Stimulated activated CD4-positive, alpha-beta T cell treated with anti-CD3 and anti-CD28 coated beads, Interleukin-15, amount 100 ng/mL, for 24 hours (primary cell): ENCODE results near the gene ADGRL3.
"Not testable (repeated sequence)": the region's sequence is repeated elsewhere in the genome, so short reads cannot be mapped to it uniquely, and the experiment has no call there.

Experiments used
- DNase-seq: peaks from one replicate; pipeline ENCODE4 v3.0.0-alpha.2; 2020

The ADGRL3 gene

DNA sequence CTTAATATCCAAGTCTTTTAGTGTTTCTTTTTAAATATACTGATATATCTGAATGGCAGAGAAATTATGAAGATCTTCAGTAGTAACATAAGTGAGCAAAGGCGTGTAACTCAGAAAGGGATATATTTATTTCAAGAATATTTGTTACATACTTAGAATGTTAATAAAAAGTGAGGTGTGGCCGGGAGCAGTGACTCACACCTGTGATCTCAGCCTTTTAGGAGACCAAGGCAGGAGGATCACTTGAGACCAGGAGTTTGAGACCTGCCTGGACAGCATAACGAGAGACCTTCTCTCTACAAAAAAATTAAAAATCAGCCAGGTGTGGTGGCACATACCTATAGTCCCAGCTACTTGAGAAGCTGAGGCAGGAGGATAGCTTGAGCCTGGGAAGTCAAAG lies 651.0 kb downstream of the ADGRL3 start:
- DNase-seq = no peak

DNA sequence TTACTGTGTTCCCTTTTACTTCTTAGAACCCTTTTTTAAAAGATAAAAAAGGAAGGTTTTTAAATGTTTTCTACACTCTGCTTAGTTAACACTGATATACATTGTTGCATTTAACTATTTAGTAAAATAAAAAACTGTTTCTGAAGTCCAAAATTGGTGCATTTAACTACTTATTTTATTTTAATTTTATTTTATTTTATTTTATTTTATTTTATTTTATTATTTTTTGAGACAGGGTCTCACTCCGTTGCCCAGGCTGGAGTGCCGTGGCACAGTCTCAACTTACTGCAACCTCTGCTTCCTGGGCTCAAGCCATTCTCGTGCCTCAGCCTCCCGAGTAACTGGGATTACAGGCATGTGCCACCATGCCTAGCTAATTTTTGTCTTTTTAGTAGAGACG lies 652.0 kb downstream of the ADGRL3 start:
- not testable (repeated sequence) for DNase-seq

DNA sequence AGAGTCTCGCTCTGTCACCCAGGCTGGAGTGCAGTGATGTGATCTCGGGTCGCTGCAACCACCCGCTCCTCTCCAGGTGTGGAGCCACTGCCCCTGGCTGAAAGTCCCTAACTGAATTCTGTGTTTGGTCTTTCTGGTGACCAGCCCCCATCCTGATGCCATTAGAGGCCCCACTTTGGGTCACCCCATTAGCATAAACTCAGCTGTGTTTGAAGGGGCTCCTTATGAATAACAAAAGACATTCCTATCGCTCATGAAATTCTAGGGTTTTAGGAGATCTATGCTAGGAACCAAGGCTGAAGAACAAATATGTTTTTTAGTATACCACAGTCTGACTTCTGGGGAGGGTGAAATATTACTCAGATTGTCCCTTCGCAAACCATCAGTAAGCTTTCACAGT lies 652.9 kb downstream of the ADGRL3 start:
- no peak for DNase-seq

DNA sequence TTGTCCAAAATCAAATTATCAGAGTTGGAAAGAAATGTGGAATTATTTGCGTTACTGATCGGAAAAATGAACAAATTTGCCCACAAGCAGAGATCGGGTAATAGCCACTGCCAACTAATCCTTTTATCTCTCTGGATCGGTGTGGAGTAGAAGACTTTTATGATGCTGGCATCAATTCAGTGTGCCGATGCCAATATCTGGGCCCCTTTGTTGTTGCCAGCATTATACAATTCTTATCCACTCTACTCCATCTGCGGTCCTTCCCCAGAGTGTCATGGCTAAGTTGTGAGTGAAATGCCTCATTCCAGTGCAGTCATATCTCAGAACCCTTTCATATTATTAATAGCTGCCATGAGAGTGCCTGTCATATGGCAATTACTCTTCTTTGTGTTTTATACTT lies 660.2 kb downstream of the ADGRL3 start:
- DNase-seq = no peak

DNA sequence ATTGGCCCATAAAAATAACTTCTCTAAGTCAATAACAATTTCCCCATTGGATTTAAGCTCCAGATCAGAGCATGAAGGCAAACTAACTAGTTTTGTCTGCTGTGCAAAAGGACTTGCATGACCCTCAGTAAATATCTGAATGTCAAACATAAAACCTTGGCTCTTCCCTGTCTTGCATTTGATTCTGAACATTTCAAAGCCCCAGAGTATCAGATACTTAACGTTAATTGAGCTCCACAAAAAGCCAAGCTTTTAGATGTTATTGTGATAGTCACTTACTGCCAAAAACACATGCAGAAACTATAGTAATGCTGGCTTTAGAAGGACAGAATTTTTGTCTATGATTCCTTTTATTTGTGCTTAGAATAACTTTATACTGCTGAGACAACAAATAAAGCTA lies 664.2 kb downstream of the ADGRL3 start:
- DNase-seq = no peak

DNA sequence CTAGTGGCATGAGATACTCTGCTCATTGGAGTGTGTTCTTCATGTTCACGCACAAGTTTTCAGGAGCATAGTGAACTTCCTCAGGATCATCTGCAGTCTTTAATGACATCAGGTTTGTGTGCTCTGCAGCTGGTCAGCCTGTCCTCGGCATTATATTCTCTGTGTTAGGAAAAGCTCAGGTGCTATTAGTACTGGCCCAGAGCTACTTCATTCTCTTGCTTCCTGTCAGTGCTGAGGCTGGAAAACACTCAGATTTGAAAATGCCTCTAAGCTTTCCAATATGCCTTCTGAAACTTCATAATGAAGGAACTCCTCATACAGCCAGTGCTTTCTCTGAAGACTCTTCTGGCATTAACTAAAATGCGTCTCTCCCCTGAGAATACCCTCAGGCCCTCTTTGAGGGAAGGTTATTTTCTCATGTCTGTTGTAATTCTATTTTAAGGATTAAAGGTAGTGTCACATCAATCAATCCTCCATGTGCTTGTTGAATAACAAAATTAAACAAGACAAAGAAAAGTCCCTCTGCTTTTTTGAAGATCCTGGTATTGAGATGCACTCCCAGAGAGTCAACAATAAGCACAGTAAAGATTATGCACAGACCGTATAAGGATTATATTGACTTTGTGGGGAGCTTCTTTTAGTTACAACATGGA lies 666.4 kb downstream of the ADGRL3 start:
- DNase-seq = no peak

DNA sequence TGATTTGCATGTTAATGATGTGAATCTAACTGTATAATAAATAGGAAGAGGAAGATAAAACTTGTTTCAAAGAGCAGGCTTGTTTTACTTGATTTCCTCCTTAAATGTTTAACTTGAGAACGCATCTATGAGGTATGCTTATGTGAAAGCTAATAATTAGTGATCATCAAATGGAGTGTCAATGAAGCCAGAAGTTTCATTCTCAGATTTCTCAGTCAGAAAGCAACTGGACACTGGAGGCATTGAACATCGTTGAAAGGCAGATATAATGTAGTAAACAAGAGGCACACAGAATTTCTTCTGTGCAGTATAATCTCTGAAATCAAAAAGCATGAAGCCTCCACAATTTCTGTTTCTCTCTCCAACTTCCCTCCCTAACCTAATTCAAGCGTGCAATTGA lies 672.9 kb downstream of the ADGRL3 start:
- no peak for DNase-seq

DNA sequence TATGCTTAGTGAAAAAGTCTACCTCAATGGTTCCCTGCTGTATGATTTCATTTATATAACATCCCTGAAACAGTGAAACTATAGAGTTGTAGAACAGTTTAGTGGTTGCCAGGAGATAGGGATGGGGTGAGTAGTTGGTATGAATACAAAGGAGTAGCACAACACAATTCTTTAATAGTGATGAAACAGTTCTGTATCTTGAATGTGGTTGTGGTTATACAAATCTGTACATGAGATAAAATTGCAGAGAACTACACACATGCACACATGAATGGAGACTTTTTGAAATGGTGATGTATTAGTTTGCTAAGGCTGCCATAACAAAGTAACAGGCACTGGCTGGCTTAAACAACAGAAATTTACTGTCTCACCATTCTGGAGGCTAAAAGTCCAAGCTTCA lies 677.1 kb downstream of the ADGRL3 start:
- no peak for DNase-seq

DNA sequence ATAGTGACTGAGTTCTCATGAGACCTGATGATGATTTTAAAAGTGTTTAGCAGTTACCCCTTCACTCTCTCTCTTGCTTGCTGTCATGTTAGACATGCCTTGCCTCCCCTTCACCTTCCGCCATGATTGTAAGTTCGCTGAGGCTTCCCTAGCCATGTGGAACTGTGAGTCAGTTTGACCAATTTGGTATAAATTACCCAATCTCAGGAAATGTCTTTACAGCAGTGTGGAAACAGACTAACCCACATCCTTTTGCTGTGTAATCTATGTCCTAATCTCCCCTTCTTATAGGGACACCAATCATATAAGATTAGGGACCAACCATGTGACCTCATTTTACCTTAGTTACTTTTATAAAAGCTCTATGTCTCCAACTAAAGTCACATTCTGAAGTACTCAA lies 677.8 kb downstream of the ADGRL3 start:
- no peak for DNase-seq

DNA sequence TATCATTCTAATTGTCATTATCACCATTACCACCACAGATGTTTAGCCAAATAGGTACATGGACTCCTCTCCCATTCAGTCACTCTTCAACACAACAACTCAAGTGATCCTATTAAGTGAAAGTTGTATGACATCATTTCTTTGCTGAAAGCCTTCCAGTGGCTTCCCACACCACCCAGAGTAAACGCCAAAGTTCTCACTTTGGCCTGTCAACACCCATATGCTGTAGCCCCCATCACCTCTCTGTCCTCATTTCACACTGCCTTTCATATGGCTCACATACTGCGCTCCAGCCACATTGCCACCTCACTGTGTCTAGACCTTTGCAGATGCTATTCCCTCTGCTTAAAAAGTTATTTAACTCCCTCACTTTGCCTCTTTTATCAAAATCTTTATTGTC lies 682.3 kb downstream of the ADGRL3 start:
- DNase-seq = no peak

DNA sequence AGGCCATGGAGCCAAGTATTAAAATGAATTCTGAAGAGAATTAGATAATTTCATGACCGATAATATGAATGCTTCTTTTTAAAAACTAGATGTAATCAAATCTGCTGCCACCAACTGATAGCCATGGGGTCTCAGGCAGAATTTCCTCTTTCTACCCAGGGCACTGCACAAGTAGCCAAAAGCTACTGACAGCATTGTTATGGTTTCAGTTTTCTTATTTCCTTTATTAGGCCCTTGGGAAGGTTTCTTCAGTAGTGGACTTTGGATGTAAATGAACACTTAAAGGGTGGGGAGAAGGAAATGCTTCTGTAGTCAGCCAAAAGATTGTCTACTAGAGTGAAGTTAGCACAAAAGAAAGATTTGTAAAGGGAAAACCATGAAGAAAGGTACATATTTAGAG lies 686.0 kb downstream of the ADGRL3 start:
- DNase-seq = no peak

DNA sequence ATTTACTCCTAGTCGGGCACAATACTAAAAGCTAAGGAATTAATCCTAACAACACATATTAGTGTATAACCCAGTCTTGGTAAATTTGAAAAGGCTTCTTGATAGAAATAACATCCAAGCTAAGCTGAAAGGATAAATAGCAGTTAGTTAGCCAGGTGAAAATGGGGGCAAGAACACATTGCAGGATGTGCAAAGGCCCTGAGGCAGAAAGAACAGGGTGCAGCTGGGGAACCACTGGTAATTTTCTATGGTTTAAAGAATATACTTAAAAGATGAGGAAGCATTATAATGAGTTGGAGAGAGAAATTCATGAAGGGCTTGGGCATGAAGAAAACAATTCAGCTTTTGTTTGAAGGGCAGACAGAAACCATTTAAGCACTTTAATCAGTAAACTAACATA lies 689.0 kb downstream of the ADGRL3 start:
- no peak for DNase-seq

DNA sequence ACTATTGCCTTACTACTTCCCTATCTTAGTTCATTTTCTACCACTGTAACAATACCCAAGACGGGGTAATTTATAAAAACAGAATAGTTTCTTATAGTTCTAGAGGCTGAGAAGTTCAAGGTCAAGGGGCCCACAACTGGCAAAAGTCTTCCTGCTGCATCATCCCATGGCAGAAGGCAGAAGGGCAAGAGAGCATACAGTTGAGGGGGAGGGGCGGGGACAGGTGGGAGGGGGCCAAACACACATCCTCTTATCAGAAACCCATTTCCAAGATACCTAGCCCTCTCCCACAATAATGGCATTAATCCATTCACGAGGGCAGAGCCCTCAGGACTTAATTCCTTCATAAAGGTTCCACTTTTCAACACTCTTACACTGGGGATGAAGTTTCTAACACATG lies 690.2 kb downstream of the ADGRL3 start:
- DNase-seq = no peak

DNA sequence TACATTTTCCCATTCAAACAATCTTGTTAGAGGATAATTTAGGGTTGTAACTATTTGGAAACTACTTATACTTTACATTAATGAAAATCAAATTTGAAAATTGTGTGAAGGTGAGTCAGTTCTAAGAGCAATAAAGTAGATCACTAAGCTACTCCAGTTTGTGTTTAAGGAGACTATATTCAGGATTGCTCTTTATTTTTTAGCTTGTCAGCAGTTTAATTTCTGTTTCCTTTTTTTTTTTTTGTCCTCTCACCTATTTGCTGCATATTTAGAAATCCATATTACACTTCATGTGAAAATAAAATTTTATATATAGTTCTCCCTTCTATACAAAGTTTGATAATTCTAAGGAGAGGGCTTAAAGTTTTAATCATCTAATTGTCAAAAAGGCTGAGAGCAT lies 691.8 kb downstream of the ADGRL3 start:
- no peak for DNase-seq

DNA sequence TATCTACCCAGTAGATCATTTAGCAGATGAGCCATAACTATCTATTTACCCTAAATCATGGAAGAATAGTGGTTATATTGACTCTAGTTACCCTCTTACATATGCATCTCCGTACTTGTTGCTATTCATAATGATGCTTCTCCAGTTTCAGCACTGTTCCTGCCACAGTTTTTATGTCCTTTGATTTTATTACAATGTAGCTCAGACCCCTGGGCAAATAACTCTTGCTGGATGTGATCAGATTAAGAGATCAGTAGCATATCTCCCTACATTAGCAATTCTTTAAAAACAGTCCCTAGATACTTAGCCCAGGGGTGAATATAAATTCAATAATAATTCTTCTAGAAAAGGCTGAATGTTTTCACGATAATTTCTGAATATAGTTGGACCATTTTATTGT lies 696.5 kb downstream of the ADGRL3 start:
- DNase-seq = no peak

DNA sequence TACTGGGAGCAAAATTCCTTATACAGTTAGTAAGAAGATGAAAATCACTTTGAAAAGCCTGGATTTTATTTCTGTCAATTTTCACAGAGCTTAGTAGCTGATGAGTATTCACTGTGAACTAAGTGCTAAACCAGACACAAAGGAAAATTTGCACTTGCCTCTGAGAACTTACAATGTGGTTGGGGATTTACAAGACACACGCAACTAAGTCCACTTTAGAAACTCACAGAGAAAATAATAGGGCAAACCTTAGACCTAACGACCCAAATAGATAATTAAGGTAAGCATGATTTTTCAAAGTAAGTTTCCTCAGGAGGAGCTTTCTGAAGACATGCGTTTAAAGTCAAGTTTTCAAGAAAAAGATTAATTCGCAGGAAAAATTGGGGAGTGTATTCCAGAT lies 708.9 kb downstream of the ADGRL3 start:
- no peak for DNase-seq

DNA sequence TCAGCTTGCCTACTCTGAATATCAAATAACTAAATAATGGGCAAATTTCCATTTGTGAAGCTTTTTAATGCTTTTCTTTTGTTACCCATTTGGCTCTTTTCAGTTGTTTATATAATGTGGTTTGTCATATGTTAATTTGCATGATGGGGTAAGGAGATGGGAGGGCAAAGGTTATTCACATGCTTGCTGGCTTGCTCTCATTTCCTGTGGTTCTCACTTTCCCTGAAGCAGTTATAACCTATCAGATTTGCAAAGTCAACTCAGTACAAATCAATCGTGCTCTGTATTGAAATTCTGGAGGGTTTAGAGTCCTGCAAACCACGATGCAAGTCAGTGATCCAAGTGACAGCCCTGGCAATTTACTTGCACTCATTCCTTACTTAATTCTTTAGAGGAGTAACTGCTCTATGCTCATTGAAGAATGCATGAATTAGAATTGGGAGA lies 711.2 kb downstream of the ADGRL3 start:
- no peak for DNase-seq

DNA sequence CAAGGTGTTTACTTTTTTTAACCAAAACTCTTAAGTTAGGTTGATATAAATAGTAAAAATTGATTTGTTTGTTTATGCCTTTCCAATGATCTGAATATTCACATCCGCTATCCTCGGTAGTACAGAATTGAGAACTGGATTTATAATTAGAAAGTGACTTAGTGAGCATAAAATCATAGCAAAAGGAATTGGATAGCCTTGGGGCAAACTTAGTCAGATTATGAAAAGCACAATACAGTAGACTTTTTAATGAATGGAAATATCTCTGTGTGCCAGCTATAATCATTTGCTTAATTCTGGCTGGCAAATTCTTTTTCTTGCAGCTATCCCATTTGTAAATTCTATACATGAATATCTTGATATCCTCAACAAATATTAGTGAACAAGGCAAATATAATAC lies 713.5 kb downstream of the ADGRL3 start:
- DNase-seq = no peak

DNA sequence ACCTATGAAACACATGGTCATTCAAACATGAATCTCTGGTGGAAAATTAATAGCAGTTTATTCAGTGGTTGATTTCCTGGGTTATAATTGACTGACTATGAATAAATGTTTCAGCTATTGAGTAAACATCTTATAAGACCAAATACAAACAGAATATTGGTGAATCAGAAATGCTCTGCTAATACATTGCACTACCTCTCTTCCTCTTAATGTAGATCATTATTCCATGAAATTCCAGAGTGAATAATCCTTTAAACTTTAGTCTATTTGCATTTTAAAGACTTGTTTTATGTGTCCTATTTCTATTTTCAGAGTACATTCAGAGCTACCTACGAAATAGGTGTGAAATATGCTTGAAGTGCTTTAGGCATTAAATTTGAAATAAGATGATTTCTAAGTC lies 715.4 kb downstream of the ADGRL3 start:
- DNase-seq = no peak

DNA sequence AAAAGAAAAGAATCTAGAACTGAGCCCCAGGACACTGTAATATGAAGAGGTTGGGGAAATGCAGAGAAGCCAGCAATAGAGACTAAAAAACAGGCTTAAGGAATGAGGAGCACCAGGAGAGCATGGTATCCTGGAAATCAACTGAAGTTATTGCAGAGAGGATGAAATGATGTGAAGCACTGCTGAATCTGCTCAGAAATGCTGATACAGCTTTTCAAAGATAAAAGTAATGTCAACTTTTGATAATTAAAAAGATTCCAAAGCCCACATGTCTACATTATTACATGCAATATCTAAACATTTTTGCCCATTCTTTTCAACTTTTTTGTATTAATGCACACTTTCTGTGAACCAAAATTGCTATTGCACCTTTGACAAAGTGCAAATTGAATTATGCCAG lies 718.4 kb downstream of the ADGRL3 start:
- no peak for DNase-seq

DNA sequence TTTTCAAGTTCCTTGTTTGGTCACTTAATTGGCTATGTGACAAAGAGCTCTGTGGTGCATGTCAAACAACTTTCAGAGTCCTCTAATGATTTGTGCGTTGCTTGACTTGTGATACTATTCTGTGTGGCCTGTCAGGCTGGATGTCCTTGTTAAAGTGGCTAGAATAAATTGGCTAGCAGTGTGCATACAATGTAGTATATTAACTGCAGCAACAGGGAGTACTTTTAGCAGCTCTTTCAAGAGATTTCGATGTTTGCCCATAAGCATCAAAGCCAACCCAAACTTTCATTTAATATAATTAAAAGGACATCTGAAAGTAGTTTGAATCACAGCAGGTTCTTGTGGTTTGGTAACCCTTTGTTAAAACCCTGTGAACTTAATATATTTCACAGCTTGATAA lies 718.9 kb downstream of the ADGRL3 start:
- no peak for DNase-seq

DNA sequence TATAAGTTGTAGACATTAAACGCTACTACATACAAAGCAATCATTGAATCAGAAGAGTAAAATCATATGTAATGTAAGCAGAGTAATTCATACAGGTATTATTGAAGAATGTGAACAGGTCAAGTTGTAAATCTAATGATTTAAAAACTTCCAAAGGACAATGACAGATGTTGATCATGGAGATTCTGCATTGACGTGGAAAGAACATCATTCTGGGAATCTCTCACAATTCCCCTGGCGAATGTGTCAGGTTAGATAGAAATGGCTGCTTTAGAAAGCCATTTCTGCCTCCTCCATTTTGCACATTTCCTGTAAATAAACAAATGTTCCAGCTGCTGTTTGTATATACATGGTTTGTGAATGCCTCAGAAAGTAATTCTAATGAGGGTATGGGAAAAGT lies 719.4 kb downstream of the ADGRL3 start:
- DNase-seq = no peak

DNA sequence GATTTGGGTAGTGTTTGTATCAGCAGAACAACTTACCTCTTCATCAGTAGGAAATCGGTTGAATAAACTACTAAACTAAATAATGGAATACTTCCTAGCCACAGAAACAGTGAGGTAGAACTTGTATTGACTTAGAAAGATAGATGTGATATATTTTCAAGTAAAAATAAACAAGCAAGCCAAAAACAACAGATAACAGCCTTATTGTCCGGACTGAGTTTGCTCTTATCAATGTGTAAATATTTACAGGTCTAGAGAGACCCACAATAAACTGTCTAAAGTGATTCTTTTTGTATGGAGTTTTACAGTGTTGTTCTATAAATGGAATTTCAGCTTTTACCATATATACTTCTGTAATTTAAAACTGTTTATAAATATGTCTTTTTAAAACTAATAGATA lies 721.8 kb downstream of the ADGRL3 start:
- no peak for DNase-seq

DNA sequence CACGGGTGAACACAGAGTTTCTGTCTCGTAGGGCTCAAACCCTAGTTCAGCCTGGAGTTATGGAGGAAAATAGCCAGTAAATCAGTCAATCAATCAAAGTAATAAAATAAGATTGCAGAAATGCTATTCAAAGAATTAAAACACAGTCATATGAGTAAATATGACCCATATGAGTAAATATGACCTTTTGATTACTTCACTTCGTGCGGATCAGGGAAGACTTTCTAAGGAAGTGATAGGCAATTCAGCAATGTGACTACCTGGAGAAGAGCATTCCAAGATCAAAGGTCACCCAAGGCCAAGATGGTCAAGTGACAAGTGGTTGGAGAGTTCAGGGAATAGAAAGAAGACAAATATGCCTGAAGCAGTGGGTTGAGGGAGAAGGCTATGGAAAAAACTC lies 722.6 kb downstream of the ADGRL3 start:
- no peak for DNase-seq

DNA sequence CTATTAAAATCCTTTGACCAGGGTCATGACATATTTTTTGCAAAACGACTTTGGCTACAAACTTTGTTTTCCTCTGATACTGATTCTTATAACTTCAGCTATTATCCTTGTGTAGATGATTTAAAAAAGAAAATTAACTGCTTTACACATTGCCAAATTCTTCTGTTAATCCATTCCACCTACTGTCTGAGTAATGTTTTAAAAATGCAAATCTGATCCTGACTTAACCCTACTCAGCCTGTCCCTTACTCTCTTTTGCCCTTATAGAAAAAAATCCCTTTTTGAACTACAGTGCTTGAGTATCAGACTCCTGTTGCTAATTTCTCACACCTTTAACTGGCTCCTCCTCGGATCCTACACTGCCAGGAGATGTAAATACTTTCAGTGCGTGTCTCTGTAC lies 723.1 kb downstream of the ADGRL3 start:
- DNase-seq = no peak

DNA sequence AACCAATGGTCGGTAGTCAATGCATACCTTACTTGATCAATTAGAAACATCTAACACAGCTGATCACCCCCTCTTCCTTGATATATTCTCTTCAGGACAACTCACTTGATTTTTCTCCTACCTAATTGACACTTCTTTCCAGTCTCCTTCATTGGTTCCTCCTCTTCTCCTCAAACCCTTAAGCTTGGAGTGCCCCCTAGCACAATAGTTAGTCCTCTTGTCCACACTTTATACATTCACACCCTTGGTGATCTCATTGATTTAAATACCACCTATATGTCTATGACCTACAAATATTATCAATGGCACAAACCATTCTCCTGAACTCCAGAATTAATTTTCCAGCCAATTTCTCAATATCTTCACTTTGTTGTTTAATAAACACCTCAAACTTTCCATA lies 724.0 kb downstream of the ADGRL3 start:
- DNase-seq = no peak
